Activated CD4-positive, alpha-beta T cell treated with anti-CD3 and anti-CD28 coated beads for 36 hours (primary cell): ENCODE results near the gene FKBP10. TPM values are rescaled to one million over a fixed set of nuclear protein-coding genes. Genes with fewer than 3 reads are reported as not detected.

Source experiments
- ATAC-seq: fragments of 200-7000 bp; cut with Tn5 transposase; one replicate; pipeline ENCODE4 v1.10.0; 2021; ENCODE audit warnings: mild to moderate bottlenecking, moderate library complexity
- CTCF ChIA-PET: fragments of 350-600 bp; sonication (Branson Sonifier 250); formaldehyde crosslinking; loops from one replicate; lab custom pipeline; 2021; ENCODE audit warnings: antibody characterized with exemption; lab: Charles Lee
- POLR2A ChIA-PET: fragments of 350-600 bp; sonication (Branson Sonifier 250); formaldehyde crosslinking; loops from one replicate; lab custom pipeline; 2021; ENCODE audit warnings: antibody characterized with exemption, inconsistent platforms; lab: Charles Lee
- DNase-seq: peaks from one replicate; pipeline ENCODE4 v3.0.0-alpha.2; 2020
- H3K27ac Mint-ChIP-seq: one replicate; pipeline ENCODE4 v1.8.0; 2021; ENCODE audit warnings: mixed read lengths
- H3K27me3 Mint-ChIP-seq: one replicate; pipeline ENCODE4 v1.8.0; 2021; ENCODE audit warnings: mixed read lengths
- H3K36me3 Mint-ChIP-seq: one replicate; pipeline ENCODE4 v1.8.0; 2021; ENCODE audit warnings: low read depth, mixed read lengths
- H3K4me1 Mint-ChIP-seq: one replicate; pipeline ENCODE4 v1.8.0; 2021; ENCODE audit warnings: mixed read lengths
- H3K4me3 Mint-ChIP-seq: one replicate; pipeline ENCODE4 v1.8.0; 2021; ENCODE audit warnings: mild to moderate bottlenecking, moderate library complexity, mixed read lengths
- H3K9me3 Mint-ChIP-seq: one replicate; pipeline ENCODE4 v1.8.0; 2021; ENCODE audit warnings: low read depth, mixed read lengths
- intact Hi-C, 2 experiments: fragments of 100-400 bp; cut with DNase I in 1 of 2; cut with micrococcal nuclease in 1 of 2; formaldehyde crosslinking; loops; one replicate each; pipeline versions ENCODE4 v1.14.2 to v1.15.1; 2022 to 2024; cut with DNase I, micrococcal nuclease
- total RNA-seq, 2 experiments: library from RNA; stranded (reverse); gene quantifications; one replicate each; pipeline ENCODE4 v1.2.3, GENCODE V29; 2021

FKBP10 gene
- under 1 TPM; 0.39 to 0.42 TPM for total RNA-seq

GRCh38 chr17:41812381-41813151 is at the start of gene FKBP10:
Gene FKBP10, plus strand, starts transcription at chr17:41813004. Its CDS starts 31 bp downstream, at chr17:41813035.
- intact Hi-C loops, result loop anchor here in 1 of 2 experiments (1.0 kb wide), 1 partner anchor 53 kb away; the partner anchor contains the start of gene KLHL11
- Mint-ChIP-seq H3K27ac (peak within 1 kb of the TSS; percentile 58), H3K4me3 (peak within 1 kb of the TSS; percentile 76), H3K27me3 (peaks cover 2% of the 10 kb centered on the region), H3K4me1 (peaks cover 22% of the 10 kb centered on the region), H3K36me3 (no peaks in the 10 kb centered on the region), H3K9me3 (no peaks in the 10 kb centered on the region)
- CTCF ChIA-PET, result interaction anchor here (0.6 to 2.1 kb wide), 3 partner anchors 16 to 26 kb away, joined by 3 to 6 read pairs (median 3); partner anchors contain the start of gene JUP
- DNase-seq (peak; percentile 56), ATAC-seq (no peak)
- POLR2A ChIA-PET, result no interaction called here

GRCh38 chr17:41763327-41763726 is 49.5 kb upstream of the FKBP10 start:
- ATAC-seq, result no peak
- no peaks in the 10 kb centered on the region for H3K9me3 Mint-ChIP-seq
- H3K4me3 Mint-ChIP-seq, result no peak overlapping the region
- intact Hi-C loops, result no loop called here
- no peaks in the 10 kb centered on the region for H3K4me1 Mint-ChIP-seq
- ChIA-PET CTCF (interaction anchor here (0.6 kb wide), 1 partner anchor 351 kb away, joined by 3 read pairs; no protein-coding TSS in a partner anchor), POLR2A (no interaction called here)
- H3K36me3 Mint-ChIP-seq, result no peaks in the 10 kb centered on the region
- no peak overlapping the region for H3K27ac Mint-ChIP-seq
- H3K27me3 Mint-ChIP-seq, result no peaks in the 10 kb centered on the region
- no peak for DNase-seq

GRCh38 chr17:41766135-41766534 is 46.7 kb upstream of the FKBP10 start:
- POLR2A ChIA-PET, result no interaction called here
- H3K4me3 Mint-ChIP-seq, result no peak overlapping the region
- CTCF ChIA-PET, result interaction anchor here (0.7 to 1.4 kb wide), 2 partner anchors 28 to 43 kb away, joined by 3 read pairs; no protein-coding TSS in a partner anchor
- intact Hi-C loops, result no loop called here
- no peaks in the 10 kb centered on the region for H3K36me3 Mint-ChIP-seq
- H3K27ac Mint-ChIP-seq, result no peak overlapping the region
- H3K27me3 Mint-ChIP-seq, result no peaks in the 10 kb centered on the region
- no peaks in the 10 kb centered on the region for H3K9me3 Mint-ChIP-seq
- no peak for DNase-seq
- ATAC-seq, result no peak
- H3K4me1 Mint-ChIP-seq, result no peaks in the 10 kb centered on the region

GRCh38 chr17:41767324-41768042 is 45.3 kb upstream of the FKBP10 start:
- intact Hi-C loops, result no loop called here
- no peak for DNase-seq
- H3K36me3 Mint-ChIP-seq, result no peaks in the 10 kb centered on the region
- H3K27ac Mint-ChIP-seq, result no peak overlapping the region
- no peaks in the 10 kb centered on the region for H3K9me3 Mint-ChIP-seq
- no peaks in the 10 kb centered on the region for H3K4me1 Mint-ChIP-seq
- POLR2A ChIA-PET, result no interaction called here
- no peak overlapping the region for H3K4me3 Mint-ChIP-seq
- no peaks in the 10 kb centered on the region for H3K27me3 Mint-ChIP-seq
- CTCF ChIA-PET, result interaction anchor here (0.6 to 0.7 kb wide), 2 partner anchors 40 to 205 kb away, joined by 3 read pairs; no protein-coding TSS in a partner anchor
- no peak for ATAC-seq

- Mint-ChIP-seq H3K27ac (no peak overlapping the region), H3K36me3 (no peaks in the 10 kb centered on the region), H3K4me1 (no peaks in the 10 kb centered on the region), H3K27me3 (no peaks in the 10 kb centered on the region), H3K4me3 (no peak overlapping the region), H3K9me3 (no peaks in the 10 kb centered on the region)
- no peak for ATAC-seq
- DNase-seq, result no peak
- intact Hi-C loops, result no loop called here
- CTCF ChIA-PET, result no interaction called here
- POLR2A ChIA-PET, result no interaction called here
Observed at GRCh38 chr17:41768682-41769288, 44.0 kb upstream of the FKBP10 start.

- CTCF ChIA-PET, result no interaction called here
- H3K4me3 Mint-ChIP-seq, result no peak overlapping the region
Observed at GRCh38 chr17:41769346-41769862, 43.4 kb upstream of the FKBP10 start.

GRCh38 chr17:41769985-41770384 is 42.8 kb upstream of the FKBP10 start:
- CTCF ChIA-PET, result no interaction called here
- DNase-seq (no peak), ATAC-seq (no peak)
- H3K4me3 Mint-ChIP-seq, result no peak overlapping the region
- H3K4me1 Mint-ChIP-seq, result no peaks in the 10 kb centered on the region
- intact Hi-C loops, result no loop called here
- no peaks in the 10 kb centered on the region for H3K9me3 Mint-ChIP-seq
- no peaks in the 10 kb centered on the region for H3K27me3 Mint-ChIP-seq
- no peak overlapping the region for H3K27ac Mint-ChIP-seq
- POLR2A ChIA-PET, result no interaction called here
- no peaks in the 10 kb centered on the region for H3K36me3 Mint-ChIP-seq

More at GRCh38 chr17:41769346-41769862, 43.4 kb upstream of the FKBP10 start:
- intact Hi-C loops, result no loop called here
- DNase-seq, result no peak
- Mint-ChIP-seq H3K27me3 (no peaks in the 10 kb centered on the region), H3K36me3 (no peaks in the 10 kb centered on the region), H3K4me1 (no peaks in the 10 kb centered on the region), H3K9me3 (no peaks in the 10 kb centered on the region), H3K27ac (no peak overlapping the region)
- ATAC-seq, result no peak
- POLR2A ChIA-PET, result no interaction called here

GRCh38 chr17:41771389-41772206 is 41.2 kb upstream of the FKBP10 start:
- H3K36me3 Mint-ChIP-seq, result no peaks in the 10 kb centered on the region
- no peak for DNase-seq
- H3K4me3 Mint-ChIP-seq, result no peak overlapping the region
- H3K27ac Mint-ChIP-seq, result no peak overlapping the region
- ChIA-PET CTCF (no interaction called here), POLR2A (no interaction called here)
- no peak for ATAC-seq
- H3K9me3 Mint-ChIP-seq, result no peaks in the 10 kb centered on the region
- intact Hi-C loops, result no loop called here
- no peaks in the 10 kb centered on the region for H3K4me1 Mint-ChIP-seq
- H3K27me3 Mint-ChIP-seq, result no peaks in the 10 kb centered on the region

GRCh38 chr17:41772218-41772585 is 40.6 kb upstream of the FKBP10 start:
- CTCF ChIA-PET, result no interaction called here

GRCh38 chr17:41772586-41773189 is 40.1 kb upstream of the FKBP10 start:
- CTCF ChIA-PET, result no interaction called here
- intact Hi-C loops, result no loop called here
- no peak overlapping the region for H3K27ac Mint-ChIP-seq
- no peaks in the 10 kb centered on the region for H3K4me1 Mint-ChIP-seq
- H3K27me3 Mint-ChIP-seq, result no peaks in the 10 kb centered on the region
- no peaks in the 10 kb centered on the region for H3K36me3 Mint-ChIP-seq
- POLR2A ChIA-PET, result no interaction called here
- no peaks in the 10 kb centered on the region for H3K9me3 Mint-ChIP-seq
- ATAC-seq (no peak), DNase-seq (no peak)
- H3K4me3 Mint-ChIP-seq, result no peak overlapping the region

More at GRCh38 chr17:41772218-41772585, 40.6 kb upstream of the FKBP10 start:
- H3K27ac Mint-ChIP-seq, result no peak overlapping the region
- no peaks in the 10 kb centered on the region for H3K36me3 Mint-ChIP-seq
- intact Hi-C loops, result no loop called here
- POLR2A ChIA-PET, result no interaction called here
- DNase-seq (no peak), ATAC-seq (no peak)
- no peaks in the 10 kb centered on the region for H3K4me1 Mint-ChIP-seq
- no peaks in the 10 kb centered on the region for H3K27me3 Mint-ChIP-seq
- H3K4me3 Mint-ChIP-seq, result no peak overlapping the region
- H3K9me3 Mint-ChIP-seq, result no peaks in the 10 kb centered on the region
